HG03159 (cell line): Measurements from ENCODE around the gene CFDP1.
"Not testable (repeated sequence)": the region's sequence is repeated elsewhere in the genome, so short reads cannot be mapped to it uniquely, and the experiment has no call there.

Experiments used
- ATAC-seq: cut with Tn5 transposase; IDR thresholded peaks from one replicate; pipeline ENCODE4 v1.9.1; 2021; ENCODE audit warnings: mild to moderate bottlenecking, moderate library complexity; ENCODE audit not compliant: unreplicated experiment

CFDP1 gene

DNA sequence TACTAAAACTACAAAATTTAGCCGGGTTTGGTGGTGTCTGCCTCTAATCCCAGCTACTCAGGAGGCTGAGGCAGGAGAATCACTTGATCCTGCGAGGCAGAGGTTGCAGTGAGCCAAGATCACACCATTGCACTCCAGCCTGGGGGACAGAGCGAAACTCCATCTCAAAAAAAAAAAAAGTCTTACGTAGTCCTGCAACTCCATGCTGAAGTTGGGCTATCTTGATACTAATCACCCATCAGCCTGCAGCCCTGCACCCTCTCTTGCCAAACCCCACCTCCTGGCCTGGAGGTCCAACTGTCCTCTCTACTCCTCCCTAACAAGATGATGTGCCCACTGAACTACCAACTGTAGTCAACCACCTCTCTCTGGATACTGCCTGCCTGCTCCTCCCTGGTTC, 26.4 kb upstream of the CFDP1 start:
- no peak for ATAC-seq

DNA sequence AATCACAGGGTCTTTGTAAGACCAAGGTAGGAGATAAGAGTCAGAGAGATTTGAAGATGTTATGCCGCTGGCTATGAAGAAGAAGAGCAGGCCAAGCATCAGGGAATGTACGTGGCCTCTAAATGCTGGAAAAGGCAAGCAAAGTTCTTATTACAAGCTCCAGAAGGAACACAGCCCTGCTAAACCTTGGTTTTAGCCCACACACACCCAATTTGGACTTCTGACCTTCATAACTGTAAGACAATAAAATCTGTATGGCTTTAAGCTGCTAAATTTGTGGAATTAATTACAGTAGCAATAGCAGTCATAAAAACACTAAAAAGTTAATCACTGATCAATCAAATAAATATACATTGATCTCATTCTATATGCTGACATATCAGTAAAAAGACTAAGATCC, 25.1 kb upstream of the CFDP1 start:
- ATAC-seq = no peak

DNA sequence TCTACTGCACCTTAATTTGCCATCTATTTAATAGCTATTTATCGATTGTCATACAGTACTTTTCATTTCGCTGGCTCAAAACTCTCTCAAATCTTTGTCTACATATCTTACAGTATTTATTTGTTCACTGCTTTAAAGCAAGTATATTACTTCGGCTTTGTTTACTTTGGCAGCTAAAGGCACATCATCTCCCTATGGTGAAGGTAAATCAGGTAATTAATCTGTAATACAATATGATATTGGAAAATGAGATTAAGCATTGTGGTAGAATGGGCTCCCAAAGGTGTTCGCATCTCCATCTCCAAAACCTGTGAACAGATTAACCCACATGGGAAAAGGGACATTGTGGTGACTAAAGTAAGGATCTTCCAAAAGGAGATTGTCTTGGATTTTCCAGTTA, 24.7 kb upstream of the CFDP1 start:
- no peak for ATAC-seq

DNA sequence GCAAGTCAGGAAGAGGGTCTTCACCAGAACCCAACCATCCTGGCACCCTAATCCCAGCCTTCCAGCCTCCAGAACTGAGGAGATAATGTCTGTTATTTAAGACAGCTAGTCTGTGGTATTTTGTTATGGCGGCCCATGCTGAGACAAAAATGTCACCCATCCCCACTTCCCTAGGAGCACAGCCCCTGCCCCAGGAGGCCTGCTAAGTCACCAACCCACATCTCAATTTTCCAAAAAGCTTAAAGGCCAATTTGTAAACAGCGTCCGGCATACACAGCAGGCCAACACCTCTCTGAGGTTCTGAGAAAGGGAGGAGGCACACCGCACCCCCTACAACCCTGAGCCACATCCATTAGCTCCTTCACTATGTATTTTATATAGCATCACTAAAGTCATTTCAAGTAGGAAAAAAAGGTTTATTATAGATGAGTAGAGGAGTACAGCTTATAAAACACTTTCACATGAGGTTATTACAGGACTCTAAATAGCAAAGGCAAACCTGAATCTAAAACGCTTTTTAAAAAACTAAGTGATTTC, 24.2 kb upstream of the CFDP1 start:
- ATAC-seq = no peak

DNA sequence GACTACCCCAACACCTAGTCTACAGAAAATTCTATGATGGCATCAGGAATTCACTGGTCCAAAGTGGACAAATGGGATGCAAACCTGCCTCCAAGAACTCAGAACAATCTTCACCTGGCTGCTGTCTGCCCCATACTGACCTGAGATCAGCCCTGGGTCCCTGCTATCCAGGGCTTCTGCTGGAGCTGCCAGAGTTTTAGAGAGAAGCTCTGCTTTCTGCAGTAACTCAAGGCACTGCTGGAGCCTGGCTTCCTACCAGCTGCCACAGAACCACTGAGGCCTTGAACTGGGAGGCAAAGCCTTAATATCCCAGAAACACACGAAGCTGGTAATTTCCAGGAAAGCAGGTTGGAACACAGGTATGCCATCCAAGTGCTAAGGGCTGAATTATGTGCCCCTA, 23.7 kb upstream of the CFDP1 start:
- no peak for ATAC-seq

DNA sequence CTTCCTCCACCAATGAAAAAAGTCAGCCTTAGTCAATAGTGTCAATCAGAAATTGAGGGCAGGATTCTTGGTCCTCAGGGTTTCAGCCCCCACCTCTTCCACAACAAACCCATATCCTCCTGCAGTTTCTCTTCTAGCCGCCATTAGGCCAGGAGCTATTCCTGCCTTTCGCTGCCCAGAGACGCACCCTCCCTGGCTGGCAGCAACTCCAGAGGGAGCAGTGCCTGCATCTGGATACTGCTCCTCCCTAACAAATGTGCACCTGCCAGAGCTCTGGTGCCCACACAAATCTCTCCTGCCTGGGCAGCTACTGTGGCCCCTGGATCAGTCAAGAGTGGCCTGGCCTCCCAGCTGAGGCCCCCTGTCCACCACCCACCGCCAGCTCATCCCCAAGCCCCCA, 23.2 kb upstream of the CFDP1 start:
- ATAC-seq = not testable (repeated sequence)

GRCh38 chr16:75455677-75456076, 22.4 kb upstream of the CFDP1 start:
- ATAC-seq = no peak

DNA sequence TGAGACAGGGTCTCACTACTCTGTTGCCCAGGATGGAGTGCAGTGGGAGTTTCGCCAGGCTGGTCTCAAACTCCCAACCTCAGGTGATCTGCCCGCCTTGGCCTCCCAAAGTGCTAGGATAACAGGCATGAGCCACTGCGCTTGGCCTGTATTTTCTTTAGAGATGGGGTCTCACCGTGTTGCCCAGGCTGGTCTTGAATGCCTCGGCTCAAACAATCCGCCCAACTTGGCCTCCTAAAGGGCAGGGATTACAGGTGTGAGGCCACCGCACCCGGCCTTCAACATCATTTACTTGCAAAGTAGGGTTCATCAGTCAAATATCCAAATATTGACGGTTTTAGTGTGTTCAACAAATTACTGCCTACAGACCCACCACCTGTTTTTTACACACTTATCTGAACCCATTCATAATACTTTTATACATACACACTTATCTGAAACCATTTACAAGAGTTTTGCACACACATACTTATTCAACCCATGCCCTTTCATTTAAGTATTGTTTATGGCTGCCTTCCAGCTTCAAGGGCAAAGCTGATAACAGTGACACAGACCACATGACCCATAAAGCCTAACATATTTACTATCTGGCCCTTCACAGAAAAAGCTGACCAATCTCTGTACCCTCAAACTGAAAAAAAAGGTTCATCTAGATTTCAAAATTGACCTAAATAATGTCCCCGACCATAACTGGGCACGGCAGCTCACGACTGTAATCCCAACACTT, 19.3 kb upstream of the CFDP1 start:
- no peak for ATAC-seq

DNA sequence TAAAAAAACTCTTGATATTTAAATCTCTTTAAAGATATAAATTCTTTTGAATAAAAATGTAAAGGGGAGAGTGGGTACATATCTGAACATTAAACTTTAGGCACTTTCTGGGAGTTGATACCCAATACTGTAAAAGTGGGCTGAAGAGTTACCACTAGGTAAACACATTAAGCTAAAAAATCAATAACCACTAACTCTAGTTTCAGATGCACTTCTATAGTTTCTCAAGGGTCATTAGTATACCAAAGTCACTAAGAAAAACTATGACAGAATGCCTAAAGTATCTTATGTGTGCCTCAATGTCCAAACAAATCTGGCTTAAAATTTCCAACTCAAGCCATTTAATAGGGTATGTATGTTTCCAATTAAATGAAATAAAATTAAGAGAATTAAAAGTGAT, 13.1 kb upstream of the CFDP1 start:
- no peak for ATAC-seq

- ATAC-seq = no peak
Measured at GRCh38 chr16:75445298-75445697, 12.0 kb upstream of the CFDP1 start.

DNA sequence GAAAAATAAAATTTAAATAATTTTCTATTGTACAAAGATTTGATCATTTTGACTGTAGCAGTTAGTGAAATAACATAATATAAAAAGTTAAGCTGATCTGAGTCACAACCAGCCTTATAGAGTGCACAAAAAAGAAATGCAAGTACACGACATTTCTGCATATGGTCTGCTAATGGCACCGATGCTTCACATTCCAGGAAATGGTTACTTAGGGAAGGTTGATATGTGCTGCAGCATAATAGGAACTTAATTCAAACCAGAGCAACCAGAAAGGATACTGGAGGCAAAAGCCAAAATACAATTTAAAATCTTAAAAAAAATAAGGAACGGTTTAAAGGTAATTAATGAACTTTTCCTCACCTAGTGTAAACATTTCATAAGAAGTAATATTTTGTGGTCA, 10.0 kb upstream of the CFDP1 start:
- ATAC-seq = no peak

- peak; percentile 61 for ATAC-seq
Measured at GRCh38 chr16:75433732-75434413, 570 bp upstream of the CFDP1 start.

- no peak for ATAC-seq
Measured at GRCh38 chr16:75429621-75430403, 3.5 kb downstream of the CFDP1 start.

DNA sequence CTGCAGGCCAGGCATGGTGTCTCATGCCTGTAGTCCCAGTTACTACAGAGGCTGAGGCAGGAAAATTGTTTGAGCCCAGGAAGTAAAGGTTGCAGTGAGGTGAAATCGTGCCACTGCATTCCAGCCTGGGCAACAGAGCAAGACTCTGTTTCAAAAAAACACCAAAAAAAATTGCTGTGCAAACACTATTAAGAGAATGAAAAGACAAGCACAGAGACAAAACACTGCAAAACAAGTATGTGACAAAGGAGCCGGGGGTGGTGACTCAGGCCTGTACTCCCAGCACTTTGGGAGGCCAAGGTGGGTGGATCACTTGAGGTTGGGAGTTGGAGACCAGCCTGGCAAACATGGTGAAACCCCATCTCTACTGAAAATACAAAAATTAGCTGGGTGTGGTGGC, 6.8 kb downstream of the CFDP1 start:
- not testable (repeated sequence) for ATAC-seq

GRCh38 chr16:75424105-75424762, 9.1 kb downstream of the CFDP1 start:
- ATAC-seq = not testable (repeated sequence)

- no peak for ATAC-seq
Measured at GRCh38 chr16:75423723-75424104, 9.6 kb downstream of the CFDP1 start.

DNA sequence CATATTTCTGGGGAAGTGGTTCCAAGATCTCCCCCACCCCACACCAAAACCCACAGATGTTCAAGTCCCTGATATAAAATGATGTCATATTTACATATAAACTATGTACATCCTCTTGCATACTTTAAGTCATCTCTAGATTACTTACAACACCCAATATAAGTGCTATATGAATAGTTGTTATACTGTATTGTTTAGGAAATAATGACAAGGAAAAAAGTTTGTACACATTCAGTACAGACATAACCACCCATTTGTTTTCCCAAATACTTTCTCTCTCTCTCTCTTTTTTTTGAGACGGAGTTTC, 11.5 kb downstream of the CFDP1 start:
- ATAC-seq = no peak

DNA sequence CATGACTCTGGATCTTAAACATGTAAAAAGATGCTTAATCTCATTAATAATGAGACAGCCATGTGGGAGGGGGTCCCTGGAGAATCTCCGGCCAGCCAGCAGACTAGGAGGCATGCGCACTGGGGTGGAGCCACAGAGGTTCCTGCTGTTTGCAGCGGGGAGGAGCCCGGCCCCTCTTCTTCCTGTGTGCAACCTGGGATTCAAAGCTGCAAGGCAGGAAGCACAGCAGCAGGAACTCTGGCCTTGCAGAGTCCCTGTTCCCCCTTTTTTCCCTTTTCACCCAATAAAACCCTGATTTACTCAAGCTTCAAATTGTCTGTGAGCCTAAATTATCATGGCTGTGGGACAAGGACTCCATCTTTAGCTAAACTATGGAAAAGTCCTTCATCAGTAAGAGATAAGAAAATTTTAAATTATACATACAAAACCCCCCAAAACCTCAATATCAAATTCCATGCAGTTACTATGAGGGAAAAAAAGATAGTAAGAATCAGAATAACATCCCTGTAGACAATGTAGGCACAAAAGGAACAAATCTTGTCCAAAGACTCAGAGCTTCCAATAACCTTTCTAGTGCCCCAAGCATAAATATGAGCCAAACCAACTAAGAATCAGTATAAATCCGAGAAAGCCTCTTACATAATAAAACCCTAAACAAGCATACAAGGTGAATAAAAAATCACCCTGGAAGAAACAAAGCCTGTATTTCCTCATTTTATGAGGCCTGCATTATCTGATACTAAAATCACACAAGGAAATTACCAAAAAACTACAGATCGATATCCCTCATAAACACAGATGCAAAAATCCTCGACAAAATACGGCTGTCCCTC, 12.1 kb downstream of the CFDP1 start:
- ATAC-seq = peak; percentile 60

DNA sequence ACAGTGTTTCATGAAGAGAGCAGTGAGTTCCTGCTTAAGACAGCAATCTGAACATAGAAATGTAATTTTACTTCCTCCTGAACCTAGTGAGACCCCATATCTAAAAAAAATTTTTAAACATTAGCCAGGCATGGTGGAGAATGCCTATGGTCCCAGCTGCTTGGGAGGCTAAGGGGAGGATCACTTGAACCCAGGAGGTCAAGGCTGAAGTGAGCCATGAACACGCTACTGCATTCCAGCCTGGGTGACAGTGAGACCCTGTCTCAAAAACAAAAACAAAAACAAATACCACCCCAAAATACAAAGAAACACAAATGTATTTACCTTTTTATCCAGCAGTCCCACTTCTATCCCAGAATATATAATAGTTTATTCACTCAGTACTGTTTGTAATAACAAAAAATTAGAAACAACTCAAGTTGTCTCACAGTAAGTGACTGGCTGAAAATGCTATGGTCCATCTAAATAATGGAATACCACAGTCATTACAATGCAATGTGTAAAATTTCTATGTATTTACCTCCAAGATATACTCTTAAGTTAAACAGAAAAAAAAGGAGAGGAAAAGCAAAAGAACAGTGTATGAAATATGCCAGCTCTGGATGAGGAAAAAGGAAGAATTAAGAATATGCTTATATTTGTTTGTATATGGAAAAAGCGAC, 16.3 kb downstream of the CFDP1 start:
- ATAC-seq = no peak
